GM18517 (cell line): ENCODE data around the gene TNKS1BP1.

Source experiments
- ATAC-seq: cut with Tn5 transposase; IDR thresholded peaks from one replicate; pipeline ENCODE4 v1.9.1; 2021; ENCODE audit warnings: mild to moderate bottlenecking, moderate library complexity; ENCODE audit not compliant: unreplicated experiment

The TNKS1BP1 gene

DNA sequence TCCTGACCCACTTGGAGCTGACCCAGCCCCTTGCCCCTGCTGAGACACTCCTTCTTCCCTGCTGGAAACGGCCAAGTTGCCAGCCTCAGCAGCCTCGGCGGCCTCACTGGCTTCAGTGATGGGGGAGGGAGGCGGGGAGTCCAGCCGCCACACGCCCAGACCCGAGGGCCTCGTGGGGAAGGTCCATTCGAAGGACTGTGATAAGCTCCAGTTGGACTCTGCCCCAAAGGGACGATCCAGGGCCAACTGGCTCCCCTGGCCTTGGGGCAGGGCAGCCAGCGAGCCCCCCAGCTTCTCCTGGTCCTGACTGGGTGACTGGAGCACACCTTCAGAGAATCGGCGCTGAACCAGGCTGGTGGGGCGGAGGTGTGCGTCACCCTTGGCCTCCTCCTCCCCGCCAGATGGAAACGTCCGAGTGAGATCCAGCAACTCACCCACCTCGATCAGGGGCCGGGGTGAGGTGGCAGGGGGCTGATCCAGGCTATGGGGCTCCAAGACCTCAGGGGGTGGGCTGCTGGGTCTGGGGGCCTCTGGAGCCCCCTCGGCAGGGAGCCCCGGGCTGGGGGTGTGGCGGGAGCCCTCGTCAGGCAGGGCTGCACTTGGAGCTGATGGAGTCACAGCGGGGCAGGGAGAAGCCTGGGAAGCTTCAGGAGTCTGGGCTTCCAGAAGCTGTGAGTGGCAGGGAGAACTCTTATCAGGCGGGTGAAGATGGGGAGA, 11.5 kb downstream of the TNKS1BP1 start:
- no peak for ATAC-seq

GRCh38 chr11:57312511-57313021, 12.2 kb downstream of the TNKS1BP1 start:
- ATAC-seq: no peak

DNA sequence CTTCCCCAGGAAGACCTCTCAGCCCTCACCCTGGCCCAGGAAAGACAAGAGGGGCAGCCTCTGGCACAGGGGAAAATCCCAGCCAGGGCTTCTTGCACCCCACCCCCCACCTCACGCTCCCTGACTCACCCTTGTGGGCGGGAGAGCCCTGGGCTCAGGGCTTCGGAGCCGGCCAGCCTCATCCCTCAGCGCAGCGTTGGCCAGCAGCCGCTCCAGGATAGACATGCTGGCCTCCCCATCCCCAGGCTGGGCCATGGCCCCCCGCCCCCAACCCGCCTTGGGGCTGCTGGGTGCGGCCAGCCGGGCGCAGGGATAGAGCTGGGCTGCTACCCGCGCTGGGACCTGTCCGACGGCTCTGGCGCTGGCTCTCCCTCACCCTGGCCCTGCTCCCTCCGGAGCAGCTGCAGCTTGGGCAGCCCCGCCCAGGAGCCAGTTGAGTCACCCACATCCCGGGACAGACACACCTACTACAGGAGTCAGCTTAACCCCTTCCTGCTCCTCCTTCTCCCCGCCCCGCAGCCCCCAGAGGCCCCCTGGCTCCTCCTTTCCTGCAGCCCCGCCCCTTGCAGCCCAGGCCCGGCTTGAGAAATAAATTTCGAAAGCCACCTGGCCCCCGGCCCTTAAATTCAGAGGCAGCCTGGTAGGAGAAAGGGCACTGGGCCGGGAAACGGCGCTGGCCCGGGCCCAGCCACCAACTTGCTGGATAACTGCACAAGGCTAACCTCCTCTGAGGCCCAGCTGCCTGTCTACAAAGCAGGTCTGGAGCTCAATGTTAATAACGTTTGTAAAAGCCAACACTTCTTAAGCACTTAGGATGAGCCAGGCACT, 13.4 kb downstream of the TNKS1BP1 start:
- peak; percentile 98 for ATAC-seq

DNA sequence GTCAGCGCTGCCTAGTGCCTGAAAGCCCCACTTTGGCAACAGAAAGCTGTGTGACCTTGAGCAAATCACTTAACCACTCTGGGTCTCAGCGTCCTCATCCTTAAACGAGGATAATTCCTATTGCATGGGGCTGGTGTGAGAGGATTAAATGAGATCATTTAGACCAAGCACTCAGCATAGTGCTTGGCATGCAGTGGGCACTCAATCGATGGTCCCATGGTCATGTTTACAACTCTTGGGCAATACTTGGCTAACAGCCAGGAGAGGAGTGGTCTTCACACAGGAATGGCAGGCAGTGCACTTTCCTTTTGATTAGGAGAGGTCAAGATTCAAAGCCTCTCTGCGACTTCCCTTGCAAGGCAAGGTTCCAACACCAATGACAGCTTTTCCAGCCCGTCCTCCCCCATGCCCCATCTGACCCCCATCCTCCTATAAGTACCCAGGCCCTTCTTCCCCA, 14.1 kb downstream of the TNKS1BP1 start:
- ATAC-seq: no peak

DNA sequence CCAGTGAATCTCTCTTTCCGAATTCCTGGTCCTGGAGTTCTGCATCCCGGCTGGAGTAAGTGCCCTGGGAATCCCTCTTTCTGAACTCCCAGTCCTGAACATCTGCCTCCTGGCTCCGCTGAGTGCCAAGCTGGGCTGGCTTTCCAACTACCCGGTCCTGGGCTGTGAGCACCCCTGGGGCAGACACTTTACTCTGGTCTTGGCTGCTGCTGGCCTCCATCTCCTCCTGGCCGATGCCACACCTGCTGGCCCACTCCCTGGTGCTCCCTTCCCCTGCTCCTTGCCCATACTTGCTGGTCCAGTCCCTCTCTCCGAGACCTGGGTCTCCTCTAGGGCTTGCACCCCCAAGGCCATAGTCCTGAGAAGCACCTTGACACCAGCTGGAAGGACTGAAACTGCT, 14.7 kb downstream of the TNKS1BP1 start:
- ATAC-seq: no peak

- no peak for ATAC-seq
Measured at GRCh38 chr11:57309106-57310059, 15.4 kb downstream of the TNKS1BP1 start.

DNA sequence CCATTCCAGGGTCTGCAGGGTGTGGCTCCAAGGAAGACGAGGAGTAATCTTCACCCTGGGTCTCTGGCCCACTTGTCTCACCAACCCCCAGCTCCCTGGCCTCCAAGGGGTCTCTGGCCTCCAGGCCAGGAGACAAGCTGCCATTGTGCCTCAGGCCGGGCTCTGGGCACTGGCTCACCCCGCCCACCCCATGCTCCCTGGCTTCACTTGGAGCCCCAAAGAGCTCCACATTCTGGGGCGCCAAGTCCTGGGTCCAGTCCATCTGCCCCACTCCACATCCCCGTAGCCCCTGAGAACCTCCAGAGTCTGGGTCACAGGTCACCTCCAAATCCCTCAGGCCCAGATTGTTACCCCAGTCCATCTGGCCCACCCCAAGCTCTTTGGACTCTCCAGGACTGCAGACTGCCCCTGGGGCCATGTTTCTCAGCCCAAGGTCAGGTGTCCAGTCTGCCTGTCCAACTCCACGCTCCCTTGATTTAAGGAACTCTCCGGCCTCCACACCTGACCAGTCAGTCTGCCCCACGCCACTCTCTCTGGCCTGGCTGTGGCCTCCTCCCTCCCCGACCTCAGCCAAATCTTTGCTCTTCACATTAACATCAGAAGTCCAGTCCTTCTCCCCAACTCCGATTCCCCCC, 16.2 kb downstream of the TNKS1BP1 start:
- no peak for ATAC-seq

- ATAC-seq: no peak
Measured at GRCh38 chr11:57307666-57308270, 17.0 kb downstream of the TNKS1BP1 start.

DNA sequence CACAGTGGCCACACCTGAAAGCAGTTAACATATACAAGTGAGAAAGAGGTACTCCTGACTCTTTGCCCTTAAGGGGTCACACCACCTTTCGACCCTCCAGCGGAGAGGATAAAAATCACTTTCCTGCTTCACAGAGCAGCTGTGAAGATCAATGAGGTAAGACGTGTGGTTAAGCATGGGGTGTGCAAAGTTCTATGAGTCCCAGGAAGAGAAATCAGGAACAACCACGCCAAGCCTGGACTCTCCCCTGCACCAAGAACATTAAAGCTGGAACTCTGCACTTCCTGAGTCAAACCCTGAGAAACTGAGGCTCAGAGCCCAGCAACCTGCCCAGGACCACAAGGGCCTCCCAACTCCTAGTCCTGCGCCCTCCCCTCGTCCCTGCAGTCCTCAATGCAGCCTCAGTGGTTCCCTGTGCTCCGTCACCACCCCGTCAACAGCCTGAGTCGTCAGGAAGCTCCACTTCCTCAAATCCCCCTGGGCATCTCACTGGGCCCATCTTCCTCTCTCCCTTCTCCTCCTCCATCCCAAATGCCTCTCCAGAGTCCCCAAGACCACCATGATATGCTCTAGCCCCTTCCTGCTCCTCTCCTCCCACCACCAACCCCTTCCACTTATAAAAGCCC, 17.7 kb downstream of the TNKS1BP1 start:
- no peak for ATAC-seq

- ATAC-seq: no peak
Measured at GRCh38 chr11:57306161-57306876, 18.4 kb downstream of the TNKS1BP1 start.

GRCh38 chr11:57305523-57305922, 19.2 kb downstream of the TNKS1BP1 start:
- ATAC-seq: no peak

DNA sequence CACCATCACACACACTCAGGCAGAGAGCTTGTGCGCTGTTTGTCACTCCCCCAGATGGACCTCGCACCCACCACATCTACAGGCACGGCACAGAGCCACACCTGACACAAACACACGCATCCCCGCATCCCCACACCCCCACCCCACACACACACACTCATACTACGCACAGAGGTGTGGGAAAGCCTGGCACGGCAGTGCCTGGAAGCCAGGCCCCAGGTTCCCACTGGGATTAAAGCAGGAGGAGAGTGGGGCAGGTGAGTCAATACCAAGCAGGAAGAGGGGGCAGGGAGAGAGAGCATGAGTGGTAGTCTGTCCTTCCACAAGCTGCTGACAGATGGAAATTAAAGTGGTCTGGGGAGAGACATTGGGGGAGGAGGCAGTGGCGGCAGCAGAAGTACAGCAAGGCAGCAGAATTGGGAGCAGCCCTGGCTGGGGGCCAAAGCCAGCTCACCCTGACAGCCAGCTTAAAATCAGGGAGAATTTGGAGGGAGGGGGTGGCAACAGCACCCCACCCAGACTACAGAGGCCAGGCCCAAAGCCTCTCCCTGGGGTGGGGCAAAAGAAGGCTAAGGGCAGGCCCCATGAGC, 20.7 kb downstream of the TNKS1BP1 start:
- no peak for ATAC-seq

DNA sequence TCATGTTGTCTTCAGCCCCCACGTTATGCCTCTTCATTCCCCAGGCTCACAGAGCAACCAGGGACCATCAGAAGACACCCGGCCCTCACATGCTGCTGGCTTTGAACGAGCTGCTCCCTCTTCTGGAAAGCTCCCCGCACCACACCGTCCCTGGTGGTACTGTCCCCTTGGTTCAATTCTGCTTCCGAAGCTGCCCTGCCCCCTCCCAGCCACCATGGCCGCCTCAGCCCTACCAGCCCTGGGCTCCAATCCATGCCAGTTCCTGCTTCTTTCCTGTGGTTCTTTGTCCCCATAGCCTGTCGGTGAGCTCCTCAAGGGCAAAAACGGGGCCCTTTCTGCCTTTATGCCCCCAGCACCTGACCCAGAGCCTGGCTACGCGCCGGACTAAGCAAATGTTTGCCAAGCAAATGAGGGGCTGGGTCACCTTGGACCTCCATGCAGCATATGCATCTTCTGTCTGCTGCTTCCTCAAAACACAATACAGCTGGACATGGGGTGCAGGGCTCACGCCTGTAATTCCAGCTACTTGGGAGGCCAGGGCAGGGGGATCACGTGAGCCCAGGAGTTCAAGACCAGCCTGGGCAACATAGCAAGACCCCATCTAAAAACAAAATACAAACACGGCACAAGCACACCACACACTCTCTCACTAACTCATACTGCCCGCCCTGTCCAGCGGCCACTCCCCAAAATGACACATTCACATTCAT, 21.3 kb downstream of the TNKS1BP1 start:
- ATAC-seq: no peak

- ATAC-seq: no peak
Measured at GRCh38 chr11:57302489-57302888, 22.3 kb downstream of the TNKS1BP1 start.

DNA sequence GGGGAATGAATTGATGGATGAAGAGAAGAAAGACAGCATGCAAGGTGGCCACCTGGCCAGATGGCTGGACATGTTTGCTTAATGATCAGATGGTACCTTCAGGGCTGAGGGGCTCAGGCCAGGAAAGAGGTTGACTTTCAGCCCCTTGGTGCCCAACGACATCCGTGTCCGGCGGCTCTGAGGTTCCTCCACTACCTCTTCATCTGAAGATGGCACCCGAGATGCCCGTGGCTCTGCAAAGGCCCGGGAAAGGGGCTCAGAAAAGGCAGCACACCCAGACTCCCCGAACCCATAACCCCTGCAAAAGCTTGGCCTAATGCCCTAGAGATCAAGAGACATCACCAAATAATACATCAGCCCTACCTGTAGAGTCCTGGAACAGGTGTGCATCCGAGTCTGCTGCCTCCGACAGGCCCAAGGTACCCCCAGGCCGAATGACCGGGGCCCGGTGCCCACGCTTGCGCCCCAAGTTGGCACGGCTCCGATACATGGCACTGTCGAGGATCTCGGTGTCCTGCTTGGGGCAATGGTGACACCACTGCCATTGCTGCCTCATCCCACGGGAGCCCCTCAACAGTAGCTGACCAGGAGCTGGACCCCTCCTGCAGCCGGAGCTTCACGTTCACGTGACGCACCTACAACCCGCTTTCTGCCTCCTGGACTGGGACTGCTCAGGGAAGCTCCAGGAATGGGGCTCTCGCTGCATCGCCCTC, 22.9 kb downstream of the TNKS1BP1 start:
- ATAC-seq: no peak

- ATAC-seq: no peak
Measured at GRCh38 chr11:57300785-57301184, 24.0 kb downstream of the TNKS1BP1 start.

DNA sequence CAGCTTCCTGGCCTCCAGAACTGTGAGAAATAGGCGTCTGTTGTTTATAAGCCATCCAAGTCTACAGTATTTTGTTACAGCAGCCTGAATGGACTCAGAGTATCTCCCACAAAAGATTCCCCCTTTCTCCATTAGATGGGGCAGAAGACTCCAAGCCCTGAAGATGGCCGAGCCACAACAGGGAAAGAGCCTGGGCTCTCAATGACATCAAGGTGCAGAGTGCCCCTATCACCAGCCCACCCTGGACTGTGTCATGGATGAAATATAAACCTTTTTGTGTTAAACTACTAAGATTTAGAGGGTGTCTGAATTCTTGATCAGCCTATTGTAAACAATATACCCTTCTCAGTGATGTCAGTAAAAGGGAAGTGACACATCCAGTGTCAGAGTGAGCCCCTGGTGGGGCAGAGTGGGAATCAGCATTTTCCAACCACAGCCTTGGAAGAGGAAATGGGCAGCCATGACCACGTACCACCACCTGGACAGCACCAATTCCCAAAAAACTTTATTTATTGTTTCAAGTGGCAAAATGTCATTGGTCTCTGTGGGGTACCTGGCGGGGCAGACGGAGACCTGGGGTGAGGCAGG, 25.5 kb downstream of the TNKS1BP1 start:
- no peak for ATAC-seq
